ENCODE measurements around the gene GFRAL. TPM values are rescaled to one million over a fixed set of nuclear protein-coding genes. Genes with fewer than 3 reads are reported as not detected.

GFRAL gene
- total and polyA plus RNA-seq, 9 donors = not detected

DNA sequence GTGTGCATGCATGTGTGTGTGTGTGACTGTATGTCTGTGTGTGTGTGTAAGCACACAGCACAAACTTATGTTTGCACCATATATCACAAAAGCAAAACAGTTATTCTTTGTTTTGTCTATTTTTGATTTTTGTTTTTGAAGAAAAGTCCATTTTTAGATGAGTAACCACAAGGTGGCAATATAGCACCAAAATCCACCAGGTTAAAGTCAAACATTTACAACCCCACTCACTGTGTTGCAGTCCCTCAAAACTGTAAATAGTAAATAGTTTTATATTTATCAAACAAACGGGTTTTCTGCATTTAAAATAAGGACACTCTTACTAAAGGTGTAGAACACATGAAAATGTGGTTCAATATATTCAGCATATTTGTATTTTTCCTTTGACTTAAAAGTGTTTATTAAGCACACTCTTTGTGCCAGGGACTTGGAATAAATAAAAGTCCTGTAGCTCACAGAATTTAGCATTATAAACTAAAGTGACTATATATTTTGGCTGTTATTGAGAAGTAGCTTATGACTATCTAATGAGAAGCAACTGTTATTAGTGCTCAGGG lies 118.5 kb downstream of the GFRAL start:
- intact Hi-C loops (cut with DNase I) = no loop called here
- Histone ChIP-seq H3K36me3 (no peaks in the 10 kb centered on the region), H3K27me3 (no peaks in the 10 kb centered on the region), H3K4me1 (ENCODE audit: insufficient read depth) (no peaks in the 10 kb centered on the region), H3K4me3 (no peak overlapping the region), H3K27ac (no peak overlapping the region), H3K9me3 (no peaks in the 10 kb centered on the region)
- 0% methylated on average over 1 of the region's 1 CpG for WGBS, 3 donors
- TF ChIP-seq CTCF (IDR thresholded peaks at IDR 0.05) (peak in 2 of 3 donors; percentile 32 to 43), POLR2A (IDR thresholded peaks at IDR 0.05) (no peak)
- DNase-seq = no peak

- intact Hi-C loops (cut with DNase I) = no loop called here
- TF ChIP-seq POLR2A (IDR thresholded peaks at IDR 0.05) = no peak
- no peak for TF ChIP-seq EP300 (IDR thresholded peaks at IDR 0.05)
- TF ChIP-seq CTCF (IDR thresholded peaks at IDR 0.05) = no peak
- Histone ChIP-seq H3K27me3 (no peaks in the 10 kb centered on the region), H3K4me1 (ENCODE audit: insufficient read depth) (no peaks in the 10 kb centered on the region), H3K36me3 (no peaks in the 10 kb centered on the region), H3K27ac (no peak overlapping the region), H3K9me3 (no peaks in the 10 kb centered on the region), H3K4me3 (no peak overlapping the region)
- DNase-seq = no peak
- WGBS, 3 donors = 76 to 95% (median 87%) methylated on average over 3 of the region's 3 CpGs
Observed at GRCh38 chr6:55447891-55448290, 120.6 kb downstream of the GFRAL start.

DNA sequence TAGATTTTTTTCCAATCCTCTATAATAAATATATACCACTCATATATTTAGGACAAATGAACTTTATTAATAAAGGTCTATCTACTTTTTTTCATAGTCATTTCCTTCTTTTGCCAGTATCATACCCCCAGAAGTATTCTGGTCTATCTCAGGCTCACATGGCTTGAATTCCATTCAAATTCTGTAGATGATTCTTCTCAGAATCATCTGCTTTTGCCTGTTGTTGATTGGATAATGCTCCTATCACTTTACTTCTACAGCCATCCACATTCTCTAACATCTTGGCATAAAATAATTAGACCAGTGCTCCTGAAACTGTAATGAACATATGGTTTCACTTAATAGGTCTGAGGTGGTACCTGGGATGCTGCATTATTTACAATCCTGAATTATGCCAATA lies 121.2 kb downstream of the GFRAL start:
- intact Hi-C loops (cut with DNase I) = no loop called here
- DNase-seq = no peak
- Histone ChIP-seq H3K9me3 (no peaks in the 10 kb centered on the region), H3K27ac (no peak overlapping the region), H3K27me3 (no peaks in the 10 kb centered on the region), H3K4me3 (no peak overlapping the region), H3K4me1 (ENCODE audit: insufficient read depth) (no peaks in the 10 kb centered on the region), H3K36me3 (no peaks in the 10 kb centered on the region)
- TF ChIP-seq EP300 (IDR thresholded peaks at IDR 0.05) = no peak
- no peak for TF ChIP-seq CTCF (IDR thresholded peaks at IDR 0.05)
- TF ChIP-seq POLR2A (IDR thresholded peaks at IDR 0.05) = no peak

GRCh38 chr6:55449225-55449624 lies 122.0 kb downstream of the GFRAL start:
- no peaks in the 10 kb centered on the region for H3K27me3 ChIP-seq
- H3K36me3 ChIP-seq = no peaks in the 10 kb centered on the region
- no peaks in the 10 kb centered on the region for H3K4me1 ChIP-seq (ENCODE audit: insufficient read depth)
- TF ChIP-seq CTCF (IDR thresholded peaks at IDR 0.05) = no peak
- no peak for TF ChIP-seq EP300 (IDR thresholded peaks at IDR 0.05)
- TF ChIP-seq POLR2A (IDR thresholded peaks at IDR 0.05) = no peak
- no peak for DNase-seq
- H3K9me3 ChIP-seq = no peaks in the 10 kb centered on the region
- WGBS, 3 donors = 74 to 84% (median 79%) methylated on average over 3 of the region's 3 CpGs
- intact Hi-C loops (cut with DNase I) = no loop called here
- no peak overlapping the region for H3K27ac ChIP-seq
- no peak overlapping the region for H3K4me3 ChIP-seq
